ENCODE results near the gene EFCAB8.

Gene EFCAB8

GRCh38 chr20:32987044-32987825, 128.5 kb downstream of the EFCAB8 start:
- DNase-seq = no peak
- no peak for TF ChIP-seq POLR2A (IDR thresholded peaks at IDR 0.05; ENCODE audit: low read length)
- TF ChIP-seq GATA1 (IDR thresholded peaks at IDR 0.05; ENCODE audit: low read depth, low read length) = no peak

GRCh38 chr20:32988008-32988407, 129.3 kb downstream of the EFCAB8 start:
- TF ChIP-seq POLR2A (IDR thresholded peaks at IDR 0.05; ENCODE audit: low read length) (no peak), GATA1 (IDR thresholded peaks at IDR 0.05; ENCODE audit: low read depth, low read length) (no peak)
- DNase-seq = no peak

- DNase-seq = no peak
- TF ChIP-seq POLR2A (IDR thresholded peaks at IDR 0.05; ENCODE audit: low read length) = no peak
- no peak for TF ChIP-seq GATA1 (IDR thresholded peaks at IDR 0.05; ENCODE audit: low read depth, low read length)
These were observed 131.0 kb downstream of the EFCAB8 start for GRCh38 chr20:32989507-32990283.

- no peak for DNase-seq
These were observed 131.7 kb downstream of the EFCAB8 start for GRCh38 chr20:32990426-32990825.

GRCh38 chr20:32991383-32991782, 132.7 kb downstream of the EFCAB8 start:
- TF ChIP-seq POLR2A (IDR thresholded peaks at IDR 0.05; ENCODE audit: low read length) (no peak), GATA1 (IDR thresholded peaks at IDR 0.05; ENCODE audit: low read depth, low read length) (no peak)
- DNase-seq = no peak

More at GRCh38 chr20:32990426-32990825, 131.7 kb downstream of the EFCAB8 start:
- TF ChIP-seq POLR2A (IDR thresholded peaks at IDR 0.05; ENCODE audit: low read length) = no peak
- TF ChIP-seq GATA1 (IDR thresholded peaks at IDR 0.05; ENCODE audit: low read depth, low read length) = no peak

GRCh38 chr20:32991792-32992641, 133.3 kb downstream of the EFCAB8 start:
- TF ChIP-seq POLR2A (IDR thresholded peaks at IDR 0.05; ENCODE audit: low read length) (no peak), GATA1 (IDR thresholded peaks at IDR 0.05; ENCODE audit: low read depth, low read length) (no peak)
- DNase-seq = no peak

GRCh38 chr20:32993496-32994050, 134.8 kb downstream of the EFCAB8 start:
- no peak for TF ChIP-seq GATA1 (IDR thresholded peaks at IDR 0.05; ENCODE audit: low read depth, low read length)
- TF ChIP-seq POLR2A (IDR thresholded peaks at IDR 0.05; ENCODE audit: low read length) = no peak
- DNase-seq = no peak

GRCh38 chr20:32995802-32996201, 137.1 kb downstream of the EFCAB8 start:
- no peak for TF ChIP-seq POLR2A (IDR thresholded peaks at IDR 0.05; ENCODE audit: low read length)
- no peak for TF ChIP-seq GATA1 (IDR thresholded peaks at IDR 0.05; ENCODE audit: low read depth, low read length)
- DNase-seq = no peak

GRCh38 chr20:32997431-32997830, 138.7 kb downstream of the EFCAB8 start:
- DNase-seq = no peak
- TF ChIP-seq GATA1 (IDR thresholded peaks at IDR 0.05; ENCODE audit: low read depth, low read length) (no peak), POLR2A (IDR thresholded peaks at IDR 0.05; ENCODE audit: low read length) (no peak)

GRCh38 chr20:32999603-33000250, 141.0 kb downstream of the EFCAB8 start:
- DNase-seq = no peak

GRCh38 chr20:33000802-33001466, 142.2 kb downstream of the EFCAB8 start:
- no peak for TF ChIP-seq POLR2A (IDR thresholded peaks at IDR 0.05; ENCODE audit: low read length)
- TF ChIP-seq GATA1 (IDR thresholded peaks at IDR 0.05; ENCODE audit: low read depth, low read length) = no peak
- no peak for DNase-seq

More at GRCh38 chr20:32999603-33000250, 141.0 kb downstream of the EFCAB8 start:
- TF ChIP-seq GATA1 (IDR thresholded peaks at IDR 0.05; ENCODE audit: low read depth, low read length) (no peak), POLR2A (IDR thresholded peaks at IDR 0.05; ENCODE audit: low read length) (no peak)

- TF ChIP-seq POLR2A (IDR thresholded peaks at IDR 0.05; ENCODE audit: low read length) (no peak), GATA1 (IDR thresholded peaks at IDR 0.05; ENCODE audit: low read depth, low read length) (no peak)
- DNase-seq = no peak
These were observed 143.5 kb downstream of the EFCAB8 start for GRCh38 chr20:33002087-33002808.

Data from erythroblast (primary cell).